B cell (primary cell): ENCODE measurements around the gene GATAD2A. TPM values are rescaled to one million over a fixed set of nuclear protein-coding genes. Genes with fewer than 3 reads are reported as not detected.

Experiments used
- ATAC-seq: fragments of 200-7000 bp; cut with Tn5 transposase; one replicate; pipeline ENCODE4 v1.10.0; 2021; ENCODE audit warnings: low read depth, mild to moderate bottlenecking, moderate number of reproducible peaks, moderate library complexity
- CTCF ChIA-PET: fragments of 350-600 bp; sonication (Branson Sonifier 250); formaldehyde crosslinking; loops from one replicate; lab custom pipeline; 2021; ENCODE audit warnings: antibody characterized with exemption, inconsistent platforms; lab: Charles Lee
- POLR2A ChIA-PET: fragments of 350-600 bp; sonication (Branson Sonifier 250); formaldehyde crosslinking; loops from one replicate; lab custom pipeline; 2021; ENCODE audit warnings: antibody characterized with exemption; lab: Charles Lee
- DNase-seq: peaks from one replicate; pipeline ENCODE4 v3.0.0; 2013
- H2AFZ ChIP-seq: 2 replicates; pipeline ENCODE4 v1.6.1; 2012; ENCODE audit warnings: mild to moderate bottlenecking, low read depth, low read length; ENCODE audit not compliant: insufficient read depth, poor library complexity, severe bottlenecking
- H3K27ac ChIP-seq, 2 donors: 1 replicate in 1 of 2; 2 replicates in 1 of 2; pipeline ENCODE4 v1.5.1; 2012 to 2013; ENCODE audit warnings: low read length in 2 of 2, mild to moderate bottlenecking in 2 of 2, moderate library complexity in 1 of 2
- H3K27me3 ChIP-seq, 4 experiments: fragments of 200-600 bp in 1 of 4; sonication (generic) in 1 of 4; replicated peaks in 1 of 4; 1 replicate in 2 of 4; 2 replicates in 2 of 4; pipeline versions ENCODE4 v1.6.1 to v1.7.0; 2013 to 2016; ENCODE audit warnings: low read length in 3 of 4, mild to moderate bottlenecking in 2 of 4, mixed read lengths in 1 of 4, moderate library complexity in 1 of 4; ENCODE audit not compliant: insufficient read depth in 4 of 4, control insufficient read depth in 3 of 4; ENCODE audit errors: control extremely low read depth in 1 of 4
- H3K36me3 ChIP-seq, 2 experiments: replicated peaks in 1 of 2; 1 replicate in 1 of 2; 2 replicates in 1 of 2; pipeline versions ENCODE4 v1.6.1 to v1.7.1; 2013; ENCODE audit warnings: low read length in 1 of 2; ENCODE audit not compliant: insufficient read depth in 2 of 2, control insufficient read depth in 1 of 2; ENCODE audit errors: control extremely low read depth in 1 of 2, extremely low read depth in 1 of 2
- H3K4me1 ChIP-seq, 2 donors: fragments of 200-600 bp in 1 of 2; sonication (generic) in 1 of 2; 1 replicate in 1 of 2; 2 replicates in 1 of 2; pipeline versions ENCODE4 v1.5.1 to v1.6.1; 2013 to 2017; ENCODE audit warnings: low read length in 2 of 2; ENCODE audit not compliant: control insufficient read depth in 2 of 2, insufficient read depth in 2 of 2
- H3K4me2 ChIP-seq: replicated peaks from 2 replicates; pipeline ENCODE3; 2012; ENCODE audit warnings: mild to moderate bottlenecking, low read depth, low read length; ENCODE audit not compliant: poor library complexity, severe bottlenecking
- H3K4me3 ChIP-seq, 5 experiments: fragments of 200-600 bp in 1 of 5; sonication (generic) in 1 of 5; 1 replicate in 3 of 5; 2 replicates in 2 of 5; pipeline versions ENCODE4 v1.5.1 to v1.7.0; 2011 to 2016; ENCODE audit warnings: low read length in 4 of 5, mild to moderate bottlenecking in 4 of 5, low read depth in 2 of 5, control low read depth in 1 of 5, moderate library complexity in 1 of 5; ENCODE audit not compliant: insufficient read depth in 1 of 5; ENCODE audit errors: control extremely low read depth in 1 of 5, extremely low read depth in 1 of 5
- H3K79me2 ChIP-seq: fragments of 200-600 bp; sonication (generic); one replicate; pipeline ENCODE4 v1.6.0; 2016; ENCODE audit warnings: low read length; ENCODE audit not compliant: control insufficient read depth, insufficient read depth
- H3K9ac ChIP-seq: fragments of 200-600 bp; sonication (generic); 2 replicates; pipeline ENCODE4 v1.6.1; 2017; ENCODE audit warnings: mild to moderate bottlenecking, low read length, moderate library complexity
- H3K9me3 ChIP-seq, 3 donors: one replicate each; pipeline versions ENCODE4 v1.6.1 to v1.7.1; 2013; ENCODE audit warnings: low read length in 2 of 3; ENCODE audit not compliant: control insufficient read depth in 2 of 3, insufficient read depth in 1 of 3; ENCODE audit errors: control extremely low read depth in 1 of 3
- H4K20me1 ChIP-seq: 2 replicates; pipeline ENCODE4 v1.6.0; 2012; ENCODE audit warnings: mild to moderate bottlenecking, low read length; ENCODE audit not compliant: insufficient read depth, control insufficient read depth, poor library complexity, severe bottlenecking
- H3K27ac Mint-ChIP-seq: one replicate; pipeline ENCODE4 v1.8.0; 2021; ENCODE audit warnings: mixed read lengths
- H3K27me3 Mint-ChIP-seq: one replicate; pipeline ENCODE4 v1.8.0; 2021; ENCODE audit warnings: mixed read lengths
- H3K4me1 Mint-ChIP-seq: one replicate; pipeline ENCODE4 v1.8.0; 2021; ENCODE audit warnings: mixed read lengths
- H3K4me3 Mint-ChIP-seq: one replicate; pipeline ENCODE4 v1.8.0; 2021; ENCODE audit warnings: mixed read lengths
- H3K9me3 Mint-ChIP-seq: one replicate; pipeline ENCODE4 v1.8.0; 2022; ENCODE audit warnings: mixed read lengths; ENCODE audit not compliant: insufficient read depth
- EZH2 ChIP-seq: IDR thresholded peaks from 2 replicates; pipeline ENCODE4 v1.6.1; 2012; ENCODE audit warnings: borderline replicate concordance, low read depth, mild to moderate bottlenecking, moderate library complexity, low read length; ENCODE audit not compliant: insufficient read depth, poor library complexity, severe bottlenecking
- WGBS: methylation state at CpG from one replicate; pipeline ENCODE4 v1.1.5; 2013; ENCODE audit warnings: missing lambda C conversion rate; ENCODE audit not compliant: insufficient coverage; 5-methylcytosine and 5-hydroxymethylcytosine counted together
- intact Hi-C: fragments of 100-400 bp; cut with micrococcal nuclease; formaldehyde crosslinking; loops from one replicate; pipeline ENCODE4 v1.10.0; 2022
- polyA plus RNA-seq: library from polyadenylated mRNA; depleted of rRNA; stranded (reverse); fragments of >200 nt; gene quantifications from 2 replicates; pipeline ENCODE4 v1.2.3, GENCODE V29; 2012
- total RNA-seq, 2 donors: library from RNA; stranded (reverse); fragments of 120-200 nt in 1 of 2; gene quantifications; 1 replicate in 1 of 2; 2 replicates in 1 of 2; pipeline versions ENCODE4 v1.2.3 to v1.2.4, GENCODE V29; 2013 to 2022
- TF ChIP-seq, protein P1 (sequence below): fragments of 200-600 bp; IDR thresholded peaks from one replicate; pipeline ENCODE4 v1.8.0; 2022; ENCODE audit warnings: antibody characterized with exemption, mild to moderate bottlenecking

The GATAD2A gene
- total and polyA plus RNA-seq, 2 donors (not counting 1 experiment from before 2014, with no cell fraction given): 28.8 to 76.3 TPM

DNA sequence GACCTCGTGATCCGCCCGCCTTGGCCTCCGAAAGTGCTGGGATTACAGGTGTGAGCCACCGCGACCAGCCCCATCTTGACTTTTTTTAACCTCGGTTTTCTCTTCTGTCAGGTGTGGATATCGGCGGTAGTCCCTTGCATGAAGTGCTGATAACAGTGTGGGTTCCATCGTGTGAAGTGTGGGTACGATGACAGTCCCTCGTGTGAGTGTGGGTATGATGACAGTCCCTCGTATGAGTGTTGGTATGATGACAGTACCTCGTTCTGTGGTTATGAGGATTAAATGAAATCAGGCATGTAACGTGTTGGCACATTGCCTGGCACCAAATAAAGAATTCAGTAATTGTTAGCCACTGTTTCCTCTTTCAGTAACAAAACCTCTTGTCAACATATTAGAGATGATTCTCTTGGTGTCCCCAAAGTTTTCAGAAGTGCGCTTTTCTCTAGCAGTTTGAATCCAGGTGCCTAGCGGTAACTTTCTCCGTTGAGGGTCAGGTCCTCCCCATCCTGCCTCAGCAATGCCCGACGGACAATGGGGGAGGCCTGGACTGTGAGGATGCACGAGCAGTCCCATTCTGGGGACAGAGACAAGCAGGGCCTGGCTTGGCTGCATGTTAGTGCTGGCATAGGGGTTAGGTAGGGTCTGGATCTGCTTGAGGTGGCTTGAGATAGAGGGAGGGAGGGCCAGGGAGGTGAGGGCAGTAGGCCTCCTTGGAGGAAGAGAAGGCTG is 15.3 kb downstream of the GATAD2A start:
- H3K27ac ChIP-seq: peak overlapping the region in 1 of 2 donors; percentile 48
- Mint-ChIP-seq H3K9me3 (no peaks in the 10 kb centered on the region), H3K4me1 (peaks cover 77% of the 10 kb centered on the region), H3K27ac (peak overlapping the region; percentile 57), H3K4me3 (peak overlapping the region; percentile 70), H3K27me3 (no peaks in the 10 kb centered on the region)
- TF ChIP-seq, protein P1, sequence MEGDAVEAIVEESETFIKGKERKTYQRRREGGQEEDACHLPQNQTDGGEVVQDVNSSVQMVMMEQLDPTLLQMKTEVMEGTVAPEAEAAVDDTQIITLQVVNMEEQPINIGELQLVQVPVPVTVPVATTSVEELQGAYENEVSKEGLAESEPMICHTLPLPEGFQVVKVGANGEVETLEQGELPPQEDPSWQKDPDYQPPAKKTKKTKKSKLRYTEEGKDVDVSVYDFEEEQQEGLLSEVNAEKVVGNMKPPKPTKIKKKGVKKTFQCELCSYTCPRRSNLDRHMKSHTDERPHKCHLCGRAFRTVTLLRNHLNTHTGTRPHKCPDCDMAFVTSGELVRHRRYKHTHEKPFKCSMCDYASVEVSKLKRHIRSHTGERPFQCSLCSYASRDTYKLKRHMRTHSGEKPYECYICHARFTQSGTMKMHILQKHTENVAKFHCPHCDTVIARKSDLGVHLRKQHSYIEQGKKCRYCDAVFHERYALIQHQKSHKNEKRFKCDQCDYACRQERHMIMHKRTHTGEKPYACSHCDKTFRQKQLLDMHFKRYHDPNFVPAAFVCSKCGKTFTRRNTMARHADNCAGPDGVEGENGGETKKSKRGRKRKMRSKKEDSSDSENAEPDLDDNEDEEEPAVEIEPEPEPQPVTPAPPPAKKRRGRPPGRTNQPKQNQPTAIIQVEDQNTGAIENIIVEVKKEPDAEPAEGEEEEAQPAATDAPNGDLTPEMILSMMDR: no peak
- TF ChIP-seq EZH2: no peak
- no peaks in the 10 kb centered on the region for H3K27me3 ChIP-seq
- no peaks in the 10 kb centered on the region for H3K9me3 ChIP-seq
- peaks cover 99% of the 10 kb centered on the region for H4K20me1 ChIP-seq
- peaks cover 0 to 2% of the 10 kb centered on the region in 2 experiments for H3K36me3 ChIP-seq
- 68% methylated on average over 13 of the region's 21 CpGs for WGBS
- ATAC-seq: no peak
- ChIA-PET POLR2A (interaction anchor here (0.7 kb wide), 1 partner anchor 29 kb away, joined by 4 read pairs; no protein-coding TSS in a partner anchor), CTCF (no interaction called here)
- H3K4me3 ChIP-seq: no peak overlapping the region
- intact Hi-C loops: no loop called here
- no peak overlapping the region for H3K9ac ChIP-seq
- DNase-seq: peak; percentile 34
- H3K4me1 ChIP-seq: peaks cover 54 to 75% of the 10 kb centered on the region in 2 donors
- peaks cover 100% of the 10 kb centered on the region for H3K79me2 ChIP-seq
- no peak overlapping the region for H2AFZ ChIP-seq
- peak overlapping the region; percentile 46 for H3K4me2 ChIP-seq

DNA sequence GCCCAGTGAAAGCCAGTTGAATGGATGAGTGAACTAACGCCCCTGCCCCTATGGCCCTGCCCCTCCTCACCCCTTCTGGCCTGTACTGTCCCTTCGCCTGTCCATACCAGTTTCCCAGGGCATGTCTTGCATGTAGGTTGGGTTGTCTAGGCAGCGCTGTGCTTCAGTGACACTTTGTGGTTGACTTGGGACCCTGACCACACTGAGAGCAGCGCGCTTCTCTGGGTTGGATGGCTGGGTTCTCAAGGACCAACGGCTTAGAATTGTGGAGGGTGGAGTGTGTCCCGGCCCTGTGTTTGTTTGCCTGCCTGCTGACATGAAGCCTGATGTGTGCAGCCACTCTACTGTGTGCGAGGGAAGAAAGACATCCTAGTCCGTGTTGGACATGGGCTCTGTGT is 15.8 kb downstream of the GATAD2A start:
- Mint-ChIP-seq H3K27ac (no peak overlapping the region), H3K4me1 (peaks cover 77% of the 10 kb centered on the region)

More for the DNA sequence above, 15.8 kb downstream of the GATAD2A start:
- Histone ChIP-seq H3K36me3 (no peaks in the 10 kb centered on the region), H3K4me2 (peak overlapping the region; percentile 46), H3K4me3 (no peak overlapping the region), H3K9ac (no peak overlapping the region), H4K20me1 (peaks cover 99% of the 10 kb centered on the region), H3K27me3 (no peaks in the 10 kb centered on the region), H3K9me3 (no peaks in the 10 kb centered on the region), H3K79me2 (peaks cover 100% of the 10 kb centered on the region), H3K4me1 (peaks cover 54 to 71% of the 10 kb centered on the region in 2 donors), H3K27ac (peak overlapping the region in 1 of 2 donors; percentile 48), H2AFZ (no peak overlapping the region)
- CTCF ChIA-PET: no interaction called here
- TF ChIP-seq EZH2: no peak
- TF ChIP-seq, protein P1: no peak
- intact Hi-C loops: no loop called here
- WGBS: 94% methylated on average over 8 of the region's 9 CpGs
- no peak for DNase-seq
- Mint-ChIP-seq H3K9me3 (no peaks in the 10 kb centered on the region), H3K27me3 (no peaks in the 10 kb centered on the region), H3K4me3 (peak overlapping the region; percentile 70)
- ATAC-seq: no peak
- POLR2A ChIA-PET: no interaction called here
